SK-N-SH treated with all-trans-retinoic acid at 6 μM for 48 hours (cell line): ENCODE data around the gene HHATL.

ENCODE experiments used
- ATAC-seq: fragments of 200-7000 bp; cut with Tn5 transposase; 3 replicates; pipeline ENCODE4 v1.9.1; 2020; ENCODE audit warnings: mild to moderate bottlenecking, moderate library complexity
- BACH2 ChIP-seq: fragments of 250-450 bp; sonication (Bioruptor Pico); IDR thresholded peaks from 2 replicates; pipeline ENCODE4 v1.9.0; 2021; ENCODE audit warnings: mild to moderate bottlenecking, borderline replicate concordance
- CREB5 ChIP-seq: fragments of 250-450 bp; sonication (Bioruptor Pico); IDR thresholded peaks from 2 replicates; pipeline ENCODE4 v1.5.1; 2020; ENCODE audit warnings: low read depth, mild to moderate bottlenecking, moderate library complexity
- CSDC2 ChIP-seq: fragments of 250-450 bp; sonication (Bioruptor Pico); IDR thresholded peaks from 2 replicates; pipeline ENCODE4 v1.5.0; 2020; ENCODE audit warnings: mild to moderate bottlenecking, moderate library complexity
- CSRNP3 ChIP-seq: fragments of 250-450 bp; sonication (Bioruptor Pico); IDR thresholded peaks from 2 replicates; pipeline ENCODE4 v1.5.1; 2021; ENCODE audit warnings: mild to moderate bottlenecking, moderate library complexity
- ESRRG ChIP-seq: fragments of 250-450 bp; sonication (Bioruptor Pico); IDR thresholded peaks from 2 replicates; pipeline ENCODE4 v1.6.1; 2021; ENCODE audit warnings: mild to moderate bottlenecking
- GLIS3 ChIP-seq: fragments of 250-450 bp; sonication (Bioruptor Pico); IDR thresholded peaks from 2 replicates; pipeline ENCODE4 v1.5.0; 2020; ENCODE audit warnings: mild to moderate bottlenecking, moderate library complexity
- ISL1 ChIP-seq: fragments of 250-450 bp; sonication (Bioruptor Pico); IDR thresholded peaks from 2 replicates; pipeline ENCODE4 v2.1.2; 2022; ENCODE audit warnings: mild to moderate bottlenecking, moderate library complexity
- OSR1 ChIP-seq: fragments of 250-450 bp; sonication (Bioruptor Pico); IDR thresholded peaks from 2 replicates; pipeline ENCODE4 v1.8.0; 2022; ENCODE audit warnings: moderate library complexity, mild to moderate bottlenecking, inconsistent platforms
- PATZ1 ChIP-seq: fragments of 250-450 bp; sonication (Bioruptor Pico); IDR thresholded peaks from 2 replicates; pipeline ENCODE4 v1.8.0; 2020; ENCODE audit warnings: mild to moderate bottlenecking, moderate library complexity, borderline replicate concordance
- POU6F1 ChIP-seq: fragments of 250-450 bp; sonication (Bioruptor Pico); IDR thresholded peaks from 2 replicates; pipeline ENCODE4 v1.8.0; 2021; ENCODE audit warnings: low read depth, mild to moderate bottlenecking, moderate library complexity, borderline replicate concordance
- PPARA ChIP-seq: fragments of 250-450 bp; sonication (Bioruptor Pico); IDR thresholded peaks from 2 replicates; pipeline ENCODE4 v1.5.0; 2020; ENCODE audit warnings: mild to moderate bottlenecking, borderline replicate concordance
- RARB ChIP-seq: fragments of 250-450 bp; sonication (Bioruptor Pico); IDR thresholded peaks from 2 replicates; pipeline ENCODE4 v1.8.0; 2021; ENCODE audit warnings: mild to moderate bottlenecking, moderate library complexity
- SNAI2 ChIP-seq: fragments of 250-450 bp; sonication (Bioruptor Pico); IDR thresholded peaks from 2 replicates; pipeline ENCODE4 v1.5.0; 2020; ENCODE audit warnings: mild to moderate bottlenecking, moderate library complexity
- TCF4 ChIP-seq: fragments of 250-450 bp; sonication (Bioruptor Pico); IDR thresholded peaks from 2 replicates; pipeline ENCODE4 v1.8.0; 2021; ENCODE audit warnings: mild to moderate bottlenecking, moderate library complexity, borderline replicate concordance
- TOX ChIP-seq: fragments of 250-450 bp; sonication (Bioruptor Pico); IDR thresholded peaks from 2 replicates; pipeline ENCODE4 v1.8.0; 2021; ENCODE audit warnings: mild to moderate bottlenecking, moderate library complexity, borderline replicate concordance
- TSHZ2 ChIP-seq: fragments of 250-450 bp; sonication (Bioruptor Pico); IDR thresholded peaks from 2 replicates; pipeline ENCODE4 v1.5.0; 2020; ENCODE audit warnings: mild to moderate bottlenecking, moderate library complexity
- ZC3H10 ChIP-seq: fragments of 250-450 bp; sonication (Bioruptor Pico); IDR thresholded peaks from 2 replicates; pipeline ENCODE4 v1.5.1; 2021; ENCODE audit warnings: mild to moderate bottlenecking, moderate library complexity
- ZFP30 ChIP-seq: fragments of 450-650 bp; formaldehyde crosslinking; IDR thresholded peaks from 2 replicates; pipeline ENCODE4 v1.5.0; 2022; ENCODE audit warnings: mild to moderate bottlenecking, moderate library complexity
- ZNF565 ChIP-seq: fragments of 450-650 bp; formaldehyde crosslinking; conservative IDR thresholded peaks from 2 replicates; pipeline ENCODE4 v1.5.0; 2020; ENCODE audit warnings: low read depth, mild to moderate bottlenecking, moderate library complexity
- ZNF70 ChIP-seq: fragments of 450-650 bp; formaldehyde crosslinking; IDR thresholded peaks from 2 replicates; pipeline ENCODE4 v1.5.0; 2020; ENCODE audit warnings: mild to moderate bottlenecking, moderate library complexity
- ZNF8 ChIP-seq: fragments of 450-650 bp; formaldehyde crosslinking; IDR thresholded peaks from 2 replicates; pipeline ENCODE4 v1.5.0; 2020; ENCODE audit warnings: mild to moderate bottlenecking, moderate library complexity

Gene HHATL

GRCh38 chr3:42658091-42658770 is 44.4 kb downstream of the HHATL start:
- TF ChIP-seq ZC3H10 (CRISPR knock-in tag) = no peak
- TF ChIP-seq RARB = no peak
- no peak for TF ChIP-seq CREB5 (CRISPR knock-in tag)
- TF ChIP-seq ZFP30 = no peak
- no peak for TF ChIP-seq OSR1 (CRISPR knock-in tag)
- TF ChIP-seq PPARA (CRISPR knock-in tag) = no peak
- TF ChIP-seq PATZ1 = no peak
- TF ChIP-seq CSDC2 (CRISPR knock-in tag) = no peak
- no peak for TF ChIP-seq BACH2
- no peak for TF ChIP-seq TCF4
- no peak for TF ChIP-seq ZNF565
- TF ChIP-seq CSRNP3 (CRISPR knock-in tag) = no peak
- TF ChIP-seq ZNF70 (CRISPR knock-in tag) = no peak
- no peak for TF ChIP-seq ISL1 (CRISPR knock-in tag)
- TF ChIP-seq ZNF8 = no peak
- TF ChIP-seq GLIS3 (CRISPR knock-in tag) = no peak
- TF ChIP-seq, all 23 proteins: peak for 0
- no peak for ATAC-seq

GRCh38 chr3:42657675-42658074 is 44.9 kb downstream of the HHATL start:
- TF ChIP-seq CREB5 (CRISPR knock-in tag) (no peak), OSR1 (CRISPR knock-in tag) (no peak), BACH2 (no peak), ZC3H10 (CRISPR knock-in tag) (no peak), CSRNP3 (CRISPR knock-in tag) (no peak), SNAI2 (no peak), ZNF8 (no peak), ESRRG (CRISPR knock-in tag) (no peak), RARB (no peak), ZNF70 (CRISPR knock-in tag) (no peak), TSHZ2 (CRISPR knock-in tag) (no peak), PPARA (CRISPR knock-in tag) (no peak), TOX (CRISPR knock-in tag) (no peak), POU6F1 (CRISPR knock-in tag) (no peak), ZNF565 (no peak)
- no peak for ATAC-seq
